Astrocyte (in vitro differentiated cells and primary cell): ENCODE results near the gene MED12L. TPM values are rescaled to one million over a fixed set of nuclear protein-coding genes. Genes with fewer than 3 reads are reported as not detected.

Source experiments
- DNase-seq: peaks from one replicate; pipeline ENCODE4 v3.0.0-alpha.2; 2010; ENCODE audit warnings: low read depth
- FAIRE-seq: peaks from 2 replicates; lab custom pipeline; 2011; peaks lifted over from hg19 to GRCh38; lab: Jason Lieb, UNC
- H2AFZ ChIP-seq: 2 replicates; pipeline ENCODE4 v1.6.0; 2012; ENCODE audit warnings: low read depth, low read length, inconsistent platforms
- H3K27ac ChIP-seq: 2 replicates; pipeline ENCODE4 v1.5.1; 2011; ENCODE audit warnings: low read depth, low read length, inconsistent platforms
- H3K27me3 ChIP-seq: 2 replicates; pipeline ENCODE4 v1.6.0; 2011; ENCODE audit warnings: low read length, inconsistent platforms; ENCODE audit not compliant: insufficient read depth
- H3K36me3 ChIP-seq: 2 replicates; pipeline ENCODE4 v1.5.1; 2011; ENCODE audit warnings: low read length, inconsistent platforms; ENCODE audit not compliant: insufficient read depth
- H3K4me1 ChIP-seq: 2 replicates; pipeline ENCODE4 v1.5.1; 2011; ENCODE audit warnings: low read length, inconsistent platforms; ENCODE audit not compliant: insufficient read depth
- H3K4me2 ChIP-seq: 2 replicates; pipeline ENCODE4 v1.6.0; 2012; ENCODE audit warnings: low read length, inconsistent platforms
- H3K4me3 ChIP-seq: 2 replicates; pipeline ENCODE4 v1.5.1; 2011; ENCODE audit warnings: low read depth, mild to moderate bottlenecking, low read length, inconsistent platforms; ENCODE audit not compliant: insufficient read depth
- H3K79me2 ChIP-seq: 2 replicates; pipeline ENCODE4 v1.6.0; 2012; ENCODE audit warnings: mild to moderate bottlenecking, low read length, inconsistent platforms; ENCODE audit not compliant: insufficient read depth
- H3K9ac ChIP-seq: 2 replicates; pipeline ENCODE4 v1.6.0; 2012; ENCODE audit warnings: mild to moderate bottlenecking, low read length, inconsistent platforms
- H3K9me3 ChIP-seq: 2 replicates; pipeline ENCODE4 v1.5.1; 2012; ENCODE audit warnings: low read depth, mild to moderate bottlenecking, low read length, inconsistent platforms; ENCODE audit not compliant: insufficient read depth
- H4K20me1 ChIP-seq: 2 replicates; pipeline ENCODE4 v1.6.0; 2012; ENCODE audit warnings: low read length, inconsistent platforms; ENCODE audit not compliant: insufficient read depth
- H3K27ac Mint-ChIP-seq: one replicate; pipeline ENCODE4 v1.8.0; 2021; ENCODE audit warnings: mild to moderate bottlenecking, mixed read lengths; ENCODE audit not compliant: unreplicated experiment
- H3K27me3 Mint-ChIP-seq: one replicate; pipeline ENCODE4 v1.8.0; 2021; ENCODE audit warnings: low read depth, mixed read lengths; ENCODE audit not compliant: unreplicated experiment
- H3K36me3 Mint-ChIP-seq: one replicate; pipeline ENCODE4 v1.8.0; 2021; ENCODE audit warnings: low read depth, mixed read lengths; ENCODE audit not compliant: unreplicated experiment
- H3K4me1 Mint-ChIP-seq: one replicate; pipeline ENCODE4 v1.8.0; 2021; ENCODE audit warnings: low read depth, mixed read lengths; ENCODE audit not compliant: unreplicated experiment
- H3K4me3 Mint-ChIP-seq: one replicate; pipeline ENCODE4 v1.8.0; 2021; ENCODE audit warnings: mild to moderate bottlenecking, moderate library complexity, mixed read lengths; ENCODE audit not compliant: unreplicated experiment
- H3K9me3 Mint-ChIP-seq: one replicate; pipeline ENCODE4 v1.8.0; 2021; ENCODE audit warnings: mild to moderate bottlenecking, mixed read lengths; ENCODE audit not compliant: unreplicated experiment
- CTCF ChIP-seq: IDR thresholded peaks from 2 replicates; pipeline ENCODE4 v1.5.1; 2011; ENCODE audit warnings: low read depth, mild to moderate bottlenecking, inconsistent platforms, low read length, moderate library complexity; ENCODE audit not compliant: insufficient read depth
- EZH2 ChIP-seq: IDR thresholded peaks from 2 replicates; pipeline ENCODE4 v1.6.1; 2012; ENCODE audit warnings: mild to moderate bottlenecking, low read length, inconsistent platforms; ENCODE audit not compliant: insufficient read depth
- total RNA-seq: library from RNA; stranded (reverse); gene quantifications from 2 replicates; pipeline ENCODE4 v1.2.1, GENCODE V29; 2021

Gene MED12L
- total RNA-seq, 1 donor from 2014 or later, result 8.2 TPM

- peak overlapping the region; percentile 58 for H3K27ac Mint-ChIP-seq
- no peaks in the 10 kb centered on the region for H3K36me3 ChIP-seq
- peaks cover 51% of the 10 kb centered on the region for H3K4me1 Mint-ChIP-seq
- DNase-seq (no peak), FAIRE-seq (no peak)
- H3K27ac ChIP-seq, result no peak overlapping the region
- H3K27me3 Mint-ChIP-seq, result no peaks in the 10 kb centered on the region
- H3K9me3 ChIP-seq, result no peaks in the 10 kb centered on the region
- H3K79me2 ChIP-seq, result no peaks in the 10 kb centered on the region
- H3K36me3 Mint-ChIP-seq, result peaks cover 2% of the 10 kb centered on the region
- H3K4me2 ChIP-seq, result no peak overlapping the region
- H3K9me3 Mint-ChIP-seq, result no peaks in the 10 kb centered on the region
- H3K27me3 ChIP-seq, result no peaks in the 10 kb centered on the region
- no peaks in the 10 kb centered on the region for H4K20me1 ChIP-seq
- peaks cover 28% of the 10 kb centered on the region for H3K4me1 ChIP-seq
- TF ChIP-seq EZH2, result no peak
- TF ChIP-seq CTCF, result no peak
- no peak overlapping the region for H3K9ac ChIP-seq
- no peak overlapping the region for H3K4me3 Mint-ChIP-seq
- no peak overlapping the region for H2AFZ ChIP-seq
- no peak overlapping the region for H3K4me3 ChIP-seq
Observed at GRCh38 chr3:151307583-151308488, 222.4 kb downstream of the MED12L start.

- no peak overlapping the region for H3K27ac ChIP-seq
- no peaks in the 10 kb centered on the region for H3K27me3 Mint-ChIP-seq
- no peak overlapping the region for H3K27ac Mint-ChIP-seq
- peaks cover 40% of the 10 kb centered on the region for H3K4me1 Mint-ChIP-seq
- DNase-seq (no peak), FAIRE-seq (no peak)
- no peaks in the 10 kb centered on the region for H3K9me3 ChIP-seq
- H3K4me3 Mint-ChIP-seq, result no peak overlapping the region
- no peaks in the 10 kb centered on the region for H4K20me1 ChIP-seq
- H3K9me3 Mint-ChIP-seq, result no peaks in the 10 kb centered on the region
- H3K4me3 ChIP-seq, result no peak overlapping the region
- peaks cover 27% of the 10 kb centered on the region for H3K4me1 ChIP-seq
- peaks cover 2% of the 10 kb centered on the region for H3K36me3 Mint-ChIP-seq
- no peak overlapping the region for H3K4me2 ChIP-seq
- TF ChIP-seq EZH2 (no peak), CTCF (no peak)
- H3K36me3 ChIP-seq, result no peaks in the 10 kb centered on the region
- no peaks in the 10 kb centered on the region for H3K79me2 ChIP-seq
- H2AFZ ChIP-seq, result no peak overlapping the region
- H3K9ac ChIP-seq, result no peak overlapping the region
- no peaks in the 10 kb centered on the region for H3K27me3 ChIP-seq
Observed at GRCh38 chr3:151309566-151309965, 224.1 kb downstream of the MED12L start.

- DNase-seq (no peak), FAIRE-seq (peak; percentile 55)
- H3K4me2 ChIP-seq, result no peak overlapping the region
- peaks cover 4% of the 10 kb centered on the region for H3K4me1 ChIP-seq
- Mint-ChIP-seq H3K36me3 (peaks cover 6% of the 10 kb centered on the region), H3K9me3 (no peaks in the 10 kb centered on the region), H3K27me3 (no peaks in the 10 kb centered on the region), H3K27ac (no peak overlapping the region), H3K4me1 (peaks cover 23% of the 10 kb centered on the region), H3K4me3 (no peak overlapping the region)
- no peaks in the 10 kb centered on the region for H4K20me1 ChIP-seq
- no peak for TF ChIP-seq CTCF
- no peak for TF ChIP-seq EZH2
- no peaks in the 10 kb centered on the region for H3K36me3 ChIP-seq
- no peak overlapping the region for H3K4me3 ChIP-seq
- no peaks in the 10 kb centered on the region for H3K79me2 ChIP-seq
- no peaks in the 10 kb centered on the region for H3K27me3 ChIP-seq
- no peaks in the 10 kb centered on the region for H3K9me3 ChIP-seq
- H3K9ac ChIP-seq, result no peak overlapping the region
- H2AFZ ChIP-seq, result no peak overlapping the region
- no peak overlapping the region for H3K27ac ChIP-seq
Observed at GRCh38 chr3:151312972-151313371, 227.5 kb downstream of the MED12L start.
